Sigmoid colon (tissue), 3 donors: Measurements from ENCODE around the gene CADM2.

Experiments
- CTCF ChIP-seq, 4 experiments: fragments of 450-650 bp in 3 of 4; fragments of 200-600 bp in 1 of 4; IDR thresholded peaks; one replicate each; pipeline ENCODE4 v1.5.1; 2016 to 2019; ENCODE audit warnings: antibody characterized with exemption in 4 of 4, mild to moderate bottlenecking in 3 of 4, moderate library complexity in 2 of 4
- POLR2A ChIP-seq, 2 donors: fragments of 450-650 bp; IDR thresholded peaks; one replicate each; pipeline ENCODE4 v1.6.1; 2016; ENCODE audit warnings: antibody characterized with exemption in 2 of 2, mild to moderate bottlenecking in 2 of 2, moderate library complexity in 2 of 2

DNA sequence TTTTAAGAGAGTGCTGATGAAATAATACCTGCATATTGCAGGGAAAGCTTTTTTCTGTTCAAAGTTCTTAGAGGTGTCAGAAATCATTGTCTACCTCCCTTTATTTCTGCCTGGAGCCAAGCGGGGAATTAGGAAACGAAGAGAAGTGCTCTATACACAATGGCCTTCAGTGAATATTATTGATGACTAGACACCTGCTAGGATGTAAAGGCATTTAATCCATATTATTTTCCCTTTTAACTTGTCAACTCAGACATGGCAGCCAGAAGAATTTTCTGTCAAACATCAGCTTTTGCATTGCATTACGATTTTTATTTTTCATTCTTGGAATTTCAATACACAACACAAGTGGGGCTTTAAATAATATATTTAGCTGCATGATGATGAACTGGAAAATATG lies 24.7 kb downstream of the CADM2 start:
- TF ChIP-seq CTCF (IDR thresholded peaks at IDR 0.05) (no peak), POLR2A (IDR thresholded peaks at IDR 0.05) (no peak)
